ENCODE data around the gene MARCO.

Gene MARCO

DNA sequence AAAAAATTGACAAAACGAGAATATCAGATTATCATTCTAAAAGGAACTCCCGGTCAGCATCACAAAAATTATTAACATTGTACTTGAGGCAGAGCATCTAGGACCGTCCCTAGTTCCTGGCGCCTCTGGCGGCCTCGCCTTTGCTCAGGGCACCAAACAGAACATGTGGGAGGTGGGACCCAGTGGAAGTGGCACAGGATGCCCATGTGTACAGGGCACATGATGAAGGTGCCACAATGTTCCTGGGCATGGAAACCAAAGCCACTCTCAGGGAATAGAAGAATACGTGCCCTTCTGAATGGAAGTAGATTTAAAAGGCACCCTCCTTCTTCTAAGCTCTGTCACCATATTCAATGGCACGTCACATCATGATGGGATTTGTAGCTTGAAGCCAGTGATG lies 30.1 kb upstream of the MARCO start:
- no peaks in the 10 kb centered on the region for H3K4me1 ChIP-seq (ENCODE audit: control insufficient read depth, insufficient read depth, low read length)
- H3K9ac ChIP-seq (ENCODE audit: low read depth, low read length), result no peak overlapping the region
- H3K36me3 ChIP-seq (ENCODE audit: insufficient read depth, low read length), result no peaks in the 10 kb centered on the region
- H3K9me3 ChIP-seq (replicated peaks; ENCODE audit: low read length), result no peaks in the 10 kb centered on the region
- peaks cover 12% of the 10 kb centered on the region for H3K27me3 ChIP-seq (ENCODE audit: control insufficient read depth, insufficient read depth, low read length)
- H3K4me2 ChIP-seq (ENCODE audit: low read length), result no peak overlapping the region
- no peak overlapping the region for H3K4me3 ChIP-seq (ENCODE audit: low read length)

DNA sequence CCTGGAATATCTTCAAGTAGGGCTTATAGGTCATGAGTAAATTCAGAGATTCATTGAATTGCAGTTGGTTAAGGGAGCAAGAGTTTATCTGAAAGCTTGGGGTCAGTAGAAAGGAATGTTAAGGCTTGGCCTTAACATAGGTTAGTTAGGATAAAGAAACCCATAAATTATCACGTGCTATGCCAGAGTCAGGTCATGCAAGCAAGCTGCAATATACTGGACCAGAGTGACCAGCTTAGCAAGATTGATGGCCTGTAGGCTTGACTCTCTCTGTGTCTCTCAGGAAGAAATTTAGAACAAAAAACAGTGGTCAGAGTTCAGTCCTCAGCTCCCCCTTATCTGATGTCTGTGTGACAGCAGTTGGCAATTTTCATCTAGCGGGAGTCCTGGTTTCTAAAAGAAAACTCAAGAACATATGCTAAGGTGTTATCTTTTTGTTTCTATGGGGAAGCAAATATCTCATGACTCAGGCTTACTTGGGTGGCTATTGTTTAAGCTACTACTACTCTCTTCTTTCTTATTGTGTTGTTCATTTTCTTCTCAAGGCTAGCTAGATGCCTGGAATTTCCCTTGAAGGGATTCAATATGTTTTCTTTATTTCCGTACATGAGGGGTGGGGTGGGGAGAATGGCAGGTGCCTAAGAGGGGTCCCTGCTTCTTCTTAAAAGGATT lies 28.7 kb upstream of the MARCO start:
- peaks cover 12% of the 10 kb centered on the region for H3K27me3 ChIP-seq (ENCODE audit: control insufficient read depth, insufficient read depth, low read length)
- H3K4me2 ChIP-seq (ENCODE audit: low read length), result no peak overlapping the region
- no peaks in the 10 kb centered on the region for H3K36me3 ChIP-seq (ENCODE audit: insufficient read depth, low read length)
- no peaks in the 10 kb centered on the region for H3K4me1 ChIP-seq (ENCODE audit: control insufficient read depth, insufficient read depth, low read length)
- H3K9me3 ChIP-seq (replicated peaks; ENCODE audit: low read length), result no peaks in the 10 kb centered on the region
- no peak overlapping the region for H3K4me3 ChIP-seq (ENCODE audit: low read length)
- H3K9ac ChIP-seq (ENCODE audit: low read depth, low read length), result no peak overlapping the region

DNA sequence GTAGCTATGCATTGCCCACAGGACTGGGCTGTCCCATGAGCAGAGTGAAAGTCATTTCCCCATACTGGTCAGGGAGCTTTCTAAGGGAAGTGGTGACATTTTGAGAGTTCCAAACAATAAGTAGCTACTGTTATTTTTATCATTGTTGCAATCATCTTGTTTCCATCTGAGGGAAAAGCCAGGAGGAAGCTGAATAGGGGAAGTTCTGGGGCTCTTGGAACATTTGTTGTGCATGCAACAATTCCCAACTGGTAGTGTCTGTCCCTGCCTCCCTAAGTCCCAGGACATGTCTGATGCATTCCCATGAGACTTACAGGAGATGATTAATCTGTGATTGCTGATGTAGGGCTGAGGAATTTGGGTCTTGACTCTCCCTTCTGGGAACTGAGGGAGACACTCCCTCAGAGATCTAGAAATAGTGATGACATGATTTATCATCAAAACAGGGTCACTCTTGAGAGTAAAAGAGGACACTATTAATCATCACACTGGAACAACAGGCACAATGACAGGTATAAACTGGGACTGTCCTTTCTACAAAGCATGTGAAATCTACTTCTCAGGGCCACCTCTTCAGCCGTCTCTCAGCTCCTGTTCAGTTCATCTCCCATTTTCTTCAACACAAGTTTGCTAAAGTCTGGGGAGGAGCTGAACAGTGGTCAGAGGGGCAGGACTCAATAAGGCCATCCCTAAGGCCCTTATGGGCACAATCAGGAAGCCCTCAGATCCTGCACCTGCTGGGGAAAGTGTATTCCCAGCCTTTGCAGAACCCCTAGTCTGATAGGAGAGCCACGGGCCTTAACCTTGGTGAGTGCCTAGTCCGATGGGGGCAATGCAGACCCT lies 28.0 kb upstream of the MARCO start:
- H3K9me3 ChIP-seq (replicated peaks; ENCODE audit: low read length), result no peaks in the 10 kb centered on the region
- no peak overlapping the region for H3K9ac ChIP-seq (ENCODE audit: low read depth, low read length)
- H3K27me3 ChIP-seq (ENCODE audit: control insufficient read depth, insufficient read depth, low read length), result peaks cover 12% of the 10 kb centered on the region
- H3K4me3 ChIP-seq (ENCODE audit: low read length), result no peak overlapping the region
- H3K4me2 ChIP-seq (ENCODE audit: low read length), result no peak overlapping the region
- H3K4me1 ChIP-seq (ENCODE audit: control insufficient read depth, insufficient read depth, low read length), result no peaks in the 10 kb centered on the region
- H3K36me3 ChIP-seq (ENCODE audit: insufficient read depth, low read length), result no peaks in the 10 kb centered on the region

DNA sequence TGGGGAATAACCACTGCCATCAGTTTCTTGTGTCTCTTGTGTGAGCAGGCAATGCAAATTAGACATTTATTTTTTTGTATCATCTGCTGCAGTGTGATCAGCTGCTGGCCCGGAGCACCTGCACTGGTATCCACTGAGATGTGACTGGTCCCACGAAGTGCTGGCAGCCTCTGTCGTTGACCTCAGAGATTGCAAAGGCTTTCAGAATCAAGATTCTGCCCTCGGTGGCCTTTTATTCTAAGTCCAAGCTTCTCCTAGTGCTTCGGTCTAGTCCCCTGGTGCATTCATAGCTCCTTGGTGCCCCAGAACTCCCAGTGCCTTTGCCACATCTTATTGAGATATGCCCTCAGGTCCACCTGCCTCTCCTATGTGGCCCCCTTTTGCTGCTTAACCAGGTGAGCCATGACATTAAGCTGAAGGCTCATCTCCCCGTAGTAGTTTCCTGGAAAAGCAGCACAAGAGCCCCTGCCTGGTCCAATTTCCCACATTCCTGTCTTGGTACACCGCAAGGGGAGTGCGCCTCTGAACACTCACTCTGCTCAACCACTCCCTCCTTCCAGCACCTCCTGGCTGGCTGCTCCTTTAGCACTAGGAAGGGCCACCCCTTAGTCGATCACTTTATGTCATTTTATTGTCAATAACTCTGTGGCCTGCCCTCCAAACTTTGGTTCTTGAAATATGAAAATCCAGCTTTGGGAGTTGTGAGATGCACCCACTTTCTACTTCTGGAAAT lies 27.1 kb upstream of the MARCO start:
- H3K27me3 ChIP-seq (ENCODE audit: control insufficient read depth, insufficient read depth, low read length), result peaks cover 12% of the 10 kb centered on the region
- H3K9ac ChIP-seq (ENCODE audit: low read depth, low read length), result no peak overlapping the region
- H3K36me3 ChIP-seq (ENCODE audit: insufficient read depth, low read length), result no peaks in the 10 kb centered on the region
- H3K4me1 ChIP-seq (ENCODE audit: control insufficient read depth, insufficient read depth, low read length), result no peaks in the 10 kb centered on the region
- no peaks in the 10 kb centered on the region for H3K9me3 ChIP-seq (replicated peaks; ENCODE audit: low read length)
- H3K4me2 ChIP-seq (ENCODE audit: low read length), result no peak overlapping the region
- no peak overlapping the region for H3K4me3 ChIP-seq (ENCODE audit: low read length)

DNA sequence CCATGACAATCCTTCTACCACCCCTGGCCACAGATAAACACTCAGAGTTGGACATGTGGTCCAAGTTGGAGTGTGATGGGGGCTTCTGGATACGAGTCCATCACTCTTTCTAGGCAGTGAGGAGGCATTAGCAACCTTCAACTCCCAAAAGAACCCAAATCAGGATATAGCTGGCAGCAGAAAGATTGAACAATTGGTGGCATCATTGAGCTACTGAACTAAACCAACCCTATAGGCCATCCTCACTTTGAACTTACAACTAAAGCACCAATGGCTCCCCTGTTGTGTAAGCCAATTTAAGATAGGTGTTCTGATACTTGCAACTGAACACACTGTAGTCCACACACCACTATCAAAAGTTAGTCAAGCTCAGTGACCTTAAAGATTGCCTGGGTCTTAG lies 24.0 kb upstream of the MARCO start:
- Histone ChIP-seq H3K4me3 (ENCODE audit: low read length) (no peak overlapping the region), H3K9me3 (replicated peaks; ENCODE audit: low read length) (no peaks in the 10 kb centered on the region), H3K36me3 (ENCODE audit: insufficient read depth, low read length) (no peaks in the 10 kb centered on the region), H3K9ac (ENCODE audit: low read depth, low read length) (no peak overlapping the region), H3K4me1 (ENCODE audit: control insufficient read depth, insufficient read depth, low read length) (no peaks in the 10 kb centered on the region), H3K27me3 (ENCODE audit: control insufficient read depth, insufficient read depth, low read length) (peaks cover 4% of the 10 kb centered on the region), H3K4me2 (ENCODE audit: low read length) (no peak overlapping the region)

DNA sequence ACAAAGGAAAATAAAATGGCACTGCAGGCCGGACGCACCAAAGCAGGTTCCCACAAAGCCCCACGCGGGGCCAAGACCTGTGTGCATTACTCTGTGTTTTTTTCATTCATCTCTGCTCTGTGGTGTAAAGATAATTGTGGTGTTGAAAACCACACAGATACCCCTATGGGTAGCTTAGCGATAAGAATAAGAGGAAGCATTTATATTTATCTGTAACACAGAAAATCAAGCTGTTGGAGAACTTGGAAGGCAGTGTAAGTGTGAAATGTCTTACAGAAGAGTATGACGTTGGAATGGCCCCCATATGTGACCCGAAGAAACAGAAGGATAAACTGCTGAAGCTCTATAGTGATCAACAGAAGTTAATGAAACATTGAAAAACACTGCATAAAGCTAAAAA lies 20.3 kb upstream of the MARCO start:
- Histone ChIP-seq H3K27me3 (ENCODE audit: control insufficient read depth, insufficient read depth, low read length) (peaks cover 14% of the 10 kb centered on the region), H3K4me1 (ENCODE audit: control insufficient read depth, insufficient read depth, low read length) (no peaks in the 10 kb centered on the region), H3K4me3 (ENCODE audit: low read length) (no peak overlapping the region), H3K4me2 (ENCODE audit: low read length) (no peak overlapping the region), H3K9ac (ENCODE audit: low read depth, low read length) (no peak overlapping the region), H3K36me3 (ENCODE audit: insufficient read depth, low read length) (no peaks in the 10 kb centered on the region), H3K9me3 (replicated peaks; ENCODE audit: low read length) (no peaks in the 10 kb centered on the region)

DNA sequence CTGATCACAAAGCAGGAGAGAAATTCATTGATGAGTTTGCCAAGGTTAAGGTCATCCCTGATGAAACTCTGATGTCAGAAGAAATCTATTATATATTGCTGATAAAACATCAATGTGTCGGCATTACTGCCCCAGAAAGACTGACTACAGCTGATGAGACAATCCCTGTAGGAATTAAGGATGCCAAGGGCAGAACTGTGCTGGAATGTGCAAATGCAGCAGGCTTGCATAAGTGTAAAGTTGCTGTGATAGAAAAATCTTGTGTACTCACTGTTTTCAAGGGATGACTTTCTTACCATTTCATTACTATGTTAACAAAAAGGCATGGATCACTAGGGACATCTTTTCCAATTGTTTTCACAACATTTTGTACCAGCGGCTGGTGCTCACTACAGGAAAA lies 19.7 kb upstream of the MARCO start:
- Histone ChIP-seq H3K27me3 (ENCODE audit: control insufficient read depth, insufficient read depth, low read length) (peaks cover 14% of the 10 kb centered on the region), H3K36me3 (ENCODE audit: insufficient read depth, low read length) (no peaks in the 10 kb centered on the region), H3K4me3 (ENCODE audit: low read length) (no peak overlapping the region), H3K9me3 (replicated peaks; ENCODE audit: low read length) (no peaks in the 10 kb centered on the region), H3K9ac (ENCODE audit: low read depth, low read length) (no peak overlapping the region), H3K4me1 (ENCODE audit: control insufficient read depth, insufficient read depth, low read length) (no peaks in the 10 kb centered on the region), H3K4me2 (ENCODE audit: low read length) (no peak overlapping the region)

DNA sequence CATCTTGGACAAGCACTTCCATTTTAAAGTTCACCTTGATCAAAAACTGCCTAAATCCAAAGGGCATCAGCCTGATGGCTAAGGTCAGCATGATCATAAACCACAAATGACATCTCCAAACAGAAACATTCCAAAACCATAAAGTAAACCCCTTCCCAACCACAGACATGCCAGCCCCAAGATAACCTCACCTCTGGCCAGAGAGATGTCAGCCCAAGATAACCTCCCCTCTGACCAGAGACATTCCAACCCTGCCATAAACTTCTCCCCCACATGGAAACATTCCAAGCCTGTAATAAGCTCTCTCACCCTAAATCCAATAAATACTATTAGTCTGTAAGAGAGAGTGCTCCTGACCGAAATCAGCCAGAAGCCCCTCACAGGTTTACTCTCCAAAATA lies 18.6 kb upstream of the MARCO start:
- H3K9me3 ChIP-seq (replicated peaks; ENCODE audit: low read length), result no peaks in the 10 kb centered on the region
- H3K4me3 ChIP-seq (ENCODE audit: low read length), result no peak overlapping the region
- H3K4me1 ChIP-seq (ENCODE audit: control insufficient read depth, insufficient read depth, low read length), result no peaks in the 10 kb centered on the region
- no peak overlapping the region for H3K4me2 ChIP-seq (ENCODE audit: low read length)
- H3K27me3 ChIP-seq (ENCODE audit: control insufficient read depth, insufficient read depth, low read length), result peaks cover 14% of the 10 kb centered on the region
- H3K9ac ChIP-seq (ENCODE audit: low read depth, low read length), result no peak overlapping the region
- no peaks in the 10 kb centered on the region for H3K36me3 ChIP-seq (ENCODE audit: insufficient read depth, low read length)

DNA sequence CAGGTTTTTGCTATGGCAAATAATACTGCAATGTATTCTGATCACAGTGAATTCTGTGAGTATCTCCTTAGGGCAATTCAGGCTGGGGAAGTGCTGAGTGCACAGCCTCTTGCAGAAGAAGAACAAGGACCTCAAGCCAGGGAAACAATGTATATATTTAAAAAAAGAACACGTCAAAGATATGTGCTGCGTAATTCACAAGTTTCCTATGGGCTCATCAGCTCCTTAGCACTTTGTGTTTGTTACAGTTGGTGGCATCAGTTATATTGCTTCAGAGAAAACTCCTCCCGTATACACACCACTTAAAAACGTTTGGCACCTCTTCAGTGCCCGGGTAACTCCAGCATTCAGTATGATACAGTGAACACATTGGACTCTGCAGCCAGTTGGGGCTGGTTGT lies 16.5 kb upstream of the MARCO start:
- H3K9ac ChIP-seq (ENCODE audit: low read depth, low read length), result no peak overlapping the region
- H3K36me3 ChIP-seq (ENCODE audit: insufficient read depth, low read length), result no peaks in the 10 kb centered on the region
- no peaks in the 10 kb centered on the region for H3K9me3 ChIP-seq (replicated peaks; ENCODE audit: low read length)
- H3K27me3 ChIP-seq (ENCODE audit: control insufficient read depth, insufficient read depth, low read length), result peaks cover 14% of the 10 kb centered on the region
- H3K4me3 ChIP-seq (ENCODE audit: low read length), result no peak overlapping the region
- no peak overlapping the region for H3K4me2 ChIP-seq (ENCODE audit: low read length)
- no peaks in the 10 kb centered on the region for H3K4me1 ChIP-seq (ENCODE audit: control insufficient read depth, insufficient read depth, low read length)

DNA sequence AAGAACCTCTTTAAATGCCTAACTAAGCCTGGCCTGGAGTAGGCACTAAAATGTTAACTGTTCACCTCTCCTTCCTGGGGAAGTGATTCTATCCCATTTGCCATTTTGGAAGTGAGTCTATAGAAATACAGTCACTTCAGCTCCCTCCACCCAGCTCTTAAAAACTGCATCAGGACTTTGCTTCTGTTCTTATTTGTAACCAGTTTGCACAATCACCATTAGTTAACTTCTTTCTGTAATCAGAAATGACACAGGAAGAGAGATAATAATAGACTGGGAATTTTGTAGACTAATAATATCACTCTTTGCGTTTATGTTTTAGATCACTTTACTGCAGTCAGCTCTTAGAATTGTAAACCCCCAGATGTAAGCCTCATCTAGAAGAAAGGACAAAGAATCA lies 16.0 kb upstream of the MARCO start:
- H3K4me1 ChIP-seq (ENCODE audit: control insufficient read depth, insufficient read depth, low read length), result no peaks in the 10 kb centered on the region
- H3K4me2 ChIP-seq (ENCODE audit: low read length), result no peak overlapping the region
- no peak overlapping the region for H3K9ac ChIP-seq (ENCODE audit: low read depth, low read length)
- H3K36me3 ChIP-seq (ENCODE audit: insufficient read depth, low read length), result no peaks in the 10 kb centered on the region
- no peaks in the 10 kb centered on the region for H3K9me3 ChIP-seq (replicated peaks; ENCODE audit: low read length)
- peaks cover 14% of the 10 kb centered on the region for H3K27me3 ChIP-seq (ENCODE audit: control insufficient read depth, insufficient read depth, low read length)
- H3K4me3 ChIP-seq (ENCODE audit: low read length), result no peak overlapping the region

DNA sequence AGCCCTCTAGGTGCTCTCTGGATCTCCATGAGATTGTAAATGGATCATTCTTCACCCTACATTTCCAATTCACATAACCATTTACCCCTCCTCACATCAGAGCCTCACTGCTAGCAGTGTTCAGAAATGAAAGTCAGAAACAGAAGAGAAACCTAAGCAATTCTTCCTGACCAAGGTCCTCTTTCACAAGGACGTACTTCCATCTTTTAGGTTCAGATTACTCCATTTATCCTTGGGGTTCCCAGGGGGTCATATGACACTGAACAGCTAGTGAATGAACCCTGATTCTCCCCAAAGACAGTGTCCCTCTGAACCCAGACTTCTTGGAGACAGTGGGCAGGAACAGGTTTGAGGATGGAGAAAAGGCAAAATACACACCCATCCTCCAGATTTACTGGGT lies 12.9 kb upstream of the MARCO start:
- Histone ChIP-seq H3K4me1 (ENCODE audit: control insufficient read depth, insufficient read depth, low read length) (no peaks in the 10 kb centered on the region), H3K9me3 (replicated peaks; ENCODE audit: low read length) (peaks cover 3% of the 10 kb centered on the region), H3K4me2 (ENCODE audit: low read length) (no peak overlapping the region), H3K9ac (ENCODE audit: low read depth, low read length) (no peak overlapping the region), H3K36me3 (ENCODE audit: insufficient read depth, low read length) (no peaks in the 10 kb centered on the region), H3K4me3 (ENCODE audit: low read length) (no peak overlapping the region), H3K27me3 (ENCODE audit: control insufficient read depth, insufficient read depth, low read length) (peaks cover 10% of the 10 kb centered on the region)

Data from skeletal muscle satellite cell (primary cell).